Gastroesophageal sphincter (tissue), 4 donors: Measurements from ENCODE around the gene NRP1. TPM values are rescaled to one million over a fixed set of nuclear protein-coding genes. Genes with fewer than 3 reads are reported as not detected.

ENCODE experiments used
- ATAC-seq: fragments of 150-250 bp; one replicate; pipeline ENCODE4 v1.9.1; 2016; ENCODE audit warnings: mild to moderate bottlenecking, moderate library complexity
- H3K27ac ChIP-seq, 4 donors: fragments of 200-600 bp; sonication (generic) in 3 of 4; 1 replicate in 3 of 4; 2 replicates in 1 of 4; pipeline ENCODE4 v1.5.1; 2016 to 2019
- H3K27me3 ChIP-seq: fragments of 200-600 bp; sonication (generic); one replicate; pipeline ENCODE4 v1.5.1; 2019
- H3K36me3 ChIP-seq, 2 donors: fragments of 200-600 bp; sonication (generic); one replicate each; pipeline ENCODE4 v1.5.1; 2019; ENCODE audit warnings: control low read depth in 1 of 2
- H3K4me1 ChIP-seq, 3 donors: fragments of 200-600 bp; sonication (generic); 1 replicate in 2 of 3; 2 replicates in 1 of 3; pipeline ENCODE4 v1.5.1; 2016 to 2019; ENCODE audit warnings: control low read depth in 2 of 3
- H3K4me3 ChIP-seq, 2 donors: fragments of 200-600 bp; sonication (generic); one replicate each; pipeline ENCODE4 v1.5.1; 2019; ENCODE audit warnings: mild to moderate bottlenecking in 1 of 2, moderate library complexity in 1 of 2
- H3K9me3 ChIP-seq, 3 donors: fragments of 200-600 bp; sonication (generic); one replicate each; pipeline ENCODE4 v1.5.1; 2017 to 2019; ENCODE audit warnings: control low read depth in 2 of 3
- CTCF ChIP-seq, 4 experiments: fragments of 200-600 bp in 2 of 4; fragments of 450-650 bp in 2 of 4; sonication (generic) in 1 of 4; IDR thresholded peaks; one replicate each; pipeline ENCODE4 v1.5.1; 2017 to 2019; ENCODE audit warnings: antibody characterized with exemption in 4 of 4, mild to moderate bottlenecking in 2 of 4, moderate library complexity in 2 of 4
- EP300 ChIP-seq: sonication (generic); formaldehyde crosslinking; IDR thresholded peaks from one replicate; pipeline ENCODE4 v1.6.1; 2017; ENCODE audit warnings: antibody characterized with exemption, mild to moderate bottlenecking
- POLR2A ChIP-seq, 2 donors: fragments of 450-650 bp; IDR thresholded peaks; one replicate each; pipeline ENCODE4 v1.6.1; 2017; ENCODE audit warnings: antibody characterized with exemption in 2 of 2, mild to moderate bottlenecking in 2 of 2, moderate library complexity in 1 of 2
- POLR2AphosphoS5 ChIP-seq: sonication (generic); formaldehyde crosslinking; IDR thresholded peaks from one replicate; pipeline ENCODE4 v1.6.1; 2017; ENCODE audit warnings: antibody characterized with exemption
- WGBS, 2 donors: methylation state at CpG; one replicate each; pipeline ENCODE4 v1.1.5; 2018; ENCODE audit warnings: low coverage in 1 of 2; 5-methylcytosine and 5-hydroxymethylcytosine counted together
- total RNA-seq, 4 donors: library from RNA; depleted of rRNA; stranded (reverse); fragments of >200 nt; gene quantifications; one replicate each; pipeline ENCODE4 v1.1.0, GENCODE V29; 2016

Gene NRP1
- total RNA-seq, 4 donors from 2014 or later: 43.4 to 95.4 (median 52.7) TPM

- H3K27me3 ChIP-seq: no peaks in the 10 kb centered on the region
- no peaks in the 10 kb centered on the region for H3K9me3 ChIP-seq
- no peak overlapping the region for H3K27ac ChIP-seq
- ATAC-seq: no peak
- H3K4me3 ChIP-seq: no peak overlapping the region
- WGBS, 2 donors: 71 to 78% methylated on average over 4 to 5 of the region's 5 CpGs
- peaks cover 0 to 8% (median 0%) of the 10 kb centered on the region in 3 donors for H3K4me1 ChIP-seq
- no peaks in the 10 kb centered on the region for H3K36me3 ChIP-seq
- TF ChIP-seq CTCF (IDR thresholded peaks at IDR 0.05) (no peak), POLR2A (IDR thresholded peaks at IDR 0.05) (no peak), POLR2AphosphoS5 (no peak)
Observed at GRCh38 chr10:33154590-33154989, 179.9 kb downstream of the NRP1 start.

DNA sequence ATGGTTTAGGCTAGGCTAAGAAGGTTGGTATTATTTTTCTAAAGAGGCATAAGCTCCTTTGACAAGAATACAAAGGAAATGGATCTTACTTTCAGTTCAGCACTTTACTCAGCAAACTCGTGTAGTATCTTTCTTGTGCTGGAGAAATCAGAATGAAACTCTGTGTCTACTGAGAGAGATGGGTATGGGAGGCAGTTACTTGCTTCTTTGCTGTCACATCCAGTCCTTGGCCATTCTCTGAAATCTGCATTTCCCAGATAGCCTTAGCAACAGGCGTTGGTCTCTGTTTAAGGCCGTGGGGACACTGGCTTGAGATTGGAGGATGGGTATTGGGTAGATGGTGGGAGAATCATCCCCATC, 180.5 kb downstream of the NRP1 start:
- 80 to 100% methylated on average over 2 to 3 of the region's 3 CpGs for WGBS, 2 donors
- H3K27me3 ChIP-seq: no peaks in the 10 kb centered on the region
- no peaks in the 10 kb centered on the region for H3K9me3 ChIP-seq
- H3K36me3 ChIP-seq: no peaks in the 10 kb centered on the region
- peak overlapping the region in 1 of 4 donors; percentile 42 for H3K27ac ChIP-seq
- no peak overlapping the region for H3K4me3 ChIP-seq
- ATAC-seq: no peak
- no peak for TF ChIP-seq POLR2AphosphoS5
- no peak for TF ChIP-seq EP300
- TF ChIP-seq POLR2A (IDR thresholded peaks at IDR 0.05): no peak
- no peak for TF ChIP-seq CTCF (IDR thresholded peaks at IDR 0.05)
- H3K4me1 ChIP-seq: peaks cover 0 to 8% (median 0%) of the 10 kb centered on the region in 3 donors

DNA sequence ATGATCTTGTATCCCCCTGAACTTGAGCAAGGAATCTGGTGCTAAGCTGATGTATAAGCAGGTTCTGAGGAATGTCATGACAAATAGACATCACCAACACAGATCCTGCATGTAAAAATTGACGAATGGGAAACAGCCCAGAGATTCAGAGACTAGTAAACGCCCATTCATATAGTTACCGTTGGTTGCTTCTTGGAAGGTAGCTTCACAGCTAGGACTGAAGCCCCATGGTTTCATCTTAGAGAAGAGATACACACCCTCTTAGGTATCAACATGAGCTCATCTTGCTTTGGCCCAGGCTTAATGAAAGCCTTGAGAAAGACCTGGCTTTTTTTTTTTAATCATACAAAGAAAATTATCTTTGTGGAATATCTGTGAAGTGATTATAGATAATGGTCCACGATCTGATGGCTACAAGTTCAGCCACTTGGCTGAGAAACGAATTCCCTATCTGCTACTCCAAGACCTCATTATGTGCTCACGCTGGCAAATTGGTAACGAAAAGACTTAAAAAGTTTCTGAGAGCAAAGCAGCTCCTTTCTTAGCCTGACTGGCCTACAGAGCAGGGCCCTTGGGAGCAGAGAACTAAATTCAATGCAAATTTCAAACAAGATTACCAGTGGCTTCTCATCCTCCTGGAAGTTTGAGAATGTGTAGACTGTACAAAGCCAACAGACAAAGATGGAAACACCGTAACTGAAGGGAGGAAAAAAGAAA, 181.1 kb downstream of the NRP1 start:
- no peaks in the 10 kb centered on the region for H3K36me3 ChIP-seq
- ATAC-seq: no peak
- no peaks in the 10 kb centered on the region for H3K9me3 ChIP-seq
- no peak overlapping the region for H3K4me3 ChIP-seq
- H3K27me3 ChIP-seq: no peaks in the 10 kb centered on the region
- no peak overlapping the region for H3K27ac ChIP-seq
- peaks cover 0 to 8% (median 0%) of the 10 kb centered on the region in 3 donors for H3K4me1 ChIP-seq
- 87 to 98% methylated on average over 6 to 8 of the region's 8 CpGs for WGBS, 2 donors
- TF ChIP-seq EP300 (no peak), POLR2A (IDR thresholded peaks at IDR 0.05) (no peak), CTCF (IDR thresholded peaks at IDR 0.05) (no peak), POLR2AphosphoS5 (no peak)

DNA sequence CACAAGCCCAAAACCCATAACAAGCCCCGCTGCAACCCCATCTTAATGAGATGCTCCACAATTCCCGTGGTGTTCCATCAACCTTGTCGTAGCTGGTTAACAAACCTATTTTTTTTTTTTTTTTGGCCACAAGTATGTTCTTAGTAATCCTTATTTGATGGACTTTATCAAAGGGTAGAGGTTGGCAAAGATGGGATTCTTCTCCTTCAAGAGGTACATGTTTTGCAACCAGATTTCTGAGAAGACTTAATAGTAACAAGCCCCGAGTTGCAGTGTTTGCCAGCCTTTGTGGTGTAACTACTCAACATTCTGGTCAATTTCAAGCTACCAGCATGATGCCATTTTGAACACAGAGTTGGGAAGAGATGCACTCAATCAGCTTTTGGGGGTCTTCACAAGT, 181.7 kb downstream of the NRP1 start:
- Histone ChIP-seq H3K27ac (no peak overlapping the region), H3K9me3 (no peaks in the 10 kb centered on the region), H3K36me3 (no peaks in the 10 kb centered on the region), H3K4me1 (peaks cover 0 to 8% (median 0%) of the 10 kb centered on the region in 3 donors), H3K27me3 (no peaks in the 10 kb centered on the region), H3K4me3 (no peak overlapping the region)
- TF ChIP-seq POLR2AphosphoS5 (no peak), CTCF (IDR thresholded peaks at IDR 0.05) (no peak)
- WGBS, 2 donors: 95 to 98% methylated on average over 4 of the region's 4 CpGs
- no peak for ATAC-seq

- H3K36me3 ChIP-seq: no peaks in the 10 kb centered on the region
- no peak overlapping the region for H3K27ac ChIP-seq
- H3K9me3 ChIP-seq: no peaks in the 10 kb centered on the region
- no peak for ATAC-seq
- TF ChIP-seq EP300: no peak
- TF ChIP-seq POLR2A (IDR thresholded peaks at IDR 0.05): no peak
- TF ChIP-seq CTCF (IDR thresholded peaks at IDR 0.05): no peak
- no peak for TF ChIP-seq POLR2AphosphoS5
- no peak overlapping the region for H3K4me3 ChIP-seq
- no peaks in the 10 kb centered on the region for H3K27me3 ChIP-seq
- 57 to 80% methylated on average over 4 to 7 of the region's 7 CpGs for WGBS, 2 donors
- H3K4me1 ChIP-seq: peaks cover 0 to 8% (median 0%) of the 10 kb centered on the region in 3 donors
Observed at GRCh38 chr10:33152146-33152545, 182.3 kb downstream of the NRP1 start.
